Spinal cord (tissue), 10 donors: Measurements from ENCODE around the gene TNFAIP2. TPM values are rescaled to one million over a fixed set of nuclear protein-coding genes. Genes with fewer than 3 reads are reported as not detected.
"Not testable (repeated sequence)": the region's sequence is repeated elsewhere in the genome, so short reads cannot be mapped to it uniquely, and the experiment has no call there.

Experiments
- DNase-seq, 6 donors: peaks; one replicate each; pipeline versions ENCODE4 v3.0.0 to v3.0.0-alpha.2; 2013 to 2015; ENCODE audit warnings: low spot score in 6 of 6, low read depth in 4 of 6
- H3K27ac ChIP-seq: one replicate; pipeline ENCODE4 v1.5.1; 2013; ENCODE audit warnings: low read depth, low read length, control low read depth
- H3K27me3 ChIP-seq: one replicate; pipeline ENCODE4 v1.6.1; 2013; ENCODE audit warnings: low read length; ENCODE audit not compliant: control insufficient read depth, insufficient read depth
- H3K36me3 ChIP-seq: one replicate; pipeline ENCODE4 v1.6.1; 2013; ENCODE audit warnings: low read length; ENCODE audit not compliant: control insufficient read depth, insufficient read depth
- H3K4me1 ChIP-seq: one replicate; pipeline ENCODE4 v1.6.1; 2013; ENCODE audit warnings: low read length; ENCODE audit not compliant: control insufficient read depth, insufficient read depth
- H3K4me3 ChIP-seq: one replicate; pipeline ENCODE4 v1.5.1; 2013; ENCODE audit warnings: low read depth, low read length, control low read depth
- H3K9me3 ChIP-seq: one replicate; pipeline ENCODE4 v1.6.1; 2013; ENCODE audit warnings: low read length; ENCODE audit not compliant: control insufficient read depth, insufficient read depth
- WGBS: methylation state at CpG from one replicate; pipeline ENCODE4 v1.1.5; 2013; ENCODE audit warnings: missing lambda C conversion rate; ENCODE audit not compliant: insufficient coverage; 5-methylcytosine and 5-hydroxymethylcytosine counted together
- polyA plus RNA-seq, 2 donors: library from polyadenylated mRNA; unstranded; fragments of 120-200 nt; gene quantifications; one replicate each; pipeline ENCODE4 v1.2.1, GENCODE V29; 2013; ENCODE audit not compliant: insufficient read length in 2 of 2
- total RNA-seq, 2 donors: library from RNA; depleted of rRNA in 1 of 2; stranded (reverse); fragments of 120-200 nt in 1 of 2; fragments of >200 nt in 1 of 2; gene quantifications; one replicate each; pipeline versions ENCODE4 v1.2.3 to v1.2.4, GENCODE V29; 2013 to 2014
- donor health status: healthy.

TNFAIP2 gene
- total and polyA plus RNA-seq, 4 donors = 9.4 to 18.4 (median 12.7) TPM

GRCh38 chr14:103155416-103155815, 32.2 kb downstream of the TNFAIP2 start:
- WGBS = 93% methylated on average over 12 of the region's 12 CpGs

GRCh38 chr14:103155826-103156394, 32.6 kb downstream of the TNFAIP2 start:
- Histone ChIP-seq H3K4me1 (no peaks in the 10 kb centered on the region), H3K27me3 (no peaks in the 10 kb centered on the region), H3K9me3 (no peaks in the 10 kb centered on the region), H3K27ac (no peak overlapping the region), H3K4me3 (no peak overlapping the region), H3K36me3 (no peaks in the 10 kb centered on the region)
- WGBS = 93% methylated on average over 9 of the region's 9 CpGs
- no peak for DNase-seq

More at GRCh38 chr14:103155416-103155815, 32.2 kb downstream of the TNFAIP2 start:
- not testable (repeated sequence) for H3K4me1 ChIP-seq, H3K4me3 ChIP-seq, H3K27ac ChIP-seq, H3K9me3 ChIP-seq, H3K27me3 ChIP-seq, DNase-seq, H3K36me3 ChIP-seq

GRCh38 chr14:103156651-103157378, 33.6 kb downstream of the TNFAIP2 start:
- 54% methylated on average over 21 of the region's 21 CpGs for WGBS
- Histone ChIP-seq H3K36me3 (no peaks in the 10 kb centered on the region), H3K27me3 (no peaks in the 10 kb centered on the region), H3K4me3 (no peak overlapping the region), H3K27ac (no peak overlapping the region), H3K4me1 (no peaks in the 10 kb centered on the region), H3K9me3 (no peaks in the 10 kb centered on the region)
- no peak for DNase-seq

- Histone ChIP-seq H3K27ac (no peak overlapping the region), H3K9me3 (no peaks in the 10 kb centered on the region), H3K4me3 (no peak overlapping the region), H3K27me3 (no peaks in the 10 kb centered on the region), H3K36me3 (no peaks in the 10 kb centered on the region), H3K4me1 (no peaks in the 10 kb centered on the region)
- 88% methylated on average over 19 of the region's 19 CpGs for WGBS
- no peak for DNase-seq
Measured at GRCh38 chr14:103157969-103158368, 34.7 kb downstream of the TNFAIP2 start.

- H3K4me3 ChIP-seq = no peak overlapping the region
- no peaks in the 10 kb centered on the region for H3K9me3 ChIP-seq
- 100% methylated on average over 1 of the region's 1 CpG for WGBS
- no peaks in the 10 kb centered on the region for H3K36me3 ChIP-seq
- H3K27ac ChIP-seq = no peak overlapping the region
- H3K4me1 ChIP-seq = no peaks in the 10 kb centered on the region
- DNase-seq = no peak
- H3K27me3 ChIP-seq = no peaks in the 10 kb centered on the region
Measured at GRCh38 chr14:103158688-103159087, 35.4 kb downstream of the TNFAIP2 start.

- no peak overlapping the region for H3K4me3 ChIP-seq
- no peaks in the 10 kb centered on the region for H3K36me3 ChIP-seq
- no peaks in the 10 kb centered on the region for H3K9me3 ChIP-seq
- H3K27me3 ChIP-seq = no peaks in the 10 kb centered on the region
- DNase-seq = no peak
- no peaks in the 10 kb centered on the region for H3K4me1 ChIP-seq
- H3K27ac ChIP-seq = no peak overlapping the region
- WGBS = 80% methylated on average over 12 of the region's 13 CpGs
Measured at GRCh38 chr14:103160321-103161053, 37.2 kb downstream of the TNFAIP2 start.

- H3K4me1 ChIP-seq = no peaks in the 10 kb centered on the region
- no peaks in the 10 kb centered on the region for H3K36me3 ChIP-seq
- H3K4me3 ChIP-seq = no peak overlapping the region
- WGBS = 66% methylated on average over 4 of the region's 4 CpGs
- H3K27ac ChIP-seq = no peak overlapping the region
- no peak for DNase-seq
- H3K27me3 ChIP-seq = no peaks in the 10 kb centered on the region
- no peaks in the 10 kb centered on the region for H3K9me3 ChIP-seq
Measured at GRCh38 chr14:103161054-103161397, 37.8 kb downstream of the TNFAIP2 start.

- Histone ChIP-seq H3K27me3 (no peaks in the 10 kb centered on the region), H3K36me3 (no peaks in the 10 kb centered on the region), H3K4me1 (no peaks in the 10 kb centered on the region), H3K27ac (no peak overlapping the region), H3K9me3 (no peaks in the 10 kb centered on the region), H3K4me3 (no peak overlapping the region)
- no peak for DNase-seq
- WGBS = 88% methylated on average over 5 of the region's 5 CpGs
Measured at GRCh38 chr14:103163199-103163598, 39.9 kb downstream of the TNFAIP2 start.

- no peak overlapping the region for H3K4me3 ChIP-seq
- H3K4me1 ChIP-seq = no peaks in the 10 kb centered on the region
- no peak for DNase-seq
- WGBS = 61% methylated on average over 10 of the region's 10 CpGs
- H3K27ac ChIP-seq = no peak overlapping the region
- no peaks in the 10 kb centered on the region for H3K27me3 ChIP-seq
- no peaks in the 10 kb centered on the region for H3K36me3 ChIP-seq
- H3K9me3 ChIP-seq = peaks cover 4% of the 10 kb centered on the region
Measured at GRCh38 chr14:103164006-103164405, 40.7 kb downstream of the TNFAIP2 start.
